IPS-18c (cell line): ENCODE measurements around the gene AUH.

Experiments used
- H3K4me3 ChIP-seq: 2 replicates; pipeline ENCODE4 v1.7.0; 2013; ENCODE audit warnings: low read depth, mild to moderate bottlenecking, low read length, moderate library complexity; ENCODE audit not compliant: insufficient read depth
- H3K9me3 ChIP-seq: one replicate; pipeline ENCODE4 v1.6.1; 2013; ENCODE audit warnings: mild to moderate bottlenecking, low read length, moderate library complexity; ENCODE audit not compliant: control insufficient read depth, insufficient read depth

The AUH gene

GRCh38 chr9:91316093-91316492 is 45.6 kb downstream of the AUH start:
- no peak overlapping the region for H3K4me3 ChIP-seq
- no peaks in the 10 kb centered on the region for H3K9me3 ChIP-seq

GRCh38 chr9:91315191-91315590 is 46.5 kb downstream of the AUH start:
- Histone ChIP-seq H3K9me3 (no peaks in the 10 kb centered on the region), H3K4me3 (no peak overlapping the region)

GRCh38 chr9:91312717-91313325 is 48.9 kb downstream of the AUH start:
- Histone ChIP-seq H3K9me3 (no peaks in the 10 kb centered on the region), H3K4me3 (no peak overlapping the region)

DNA sequence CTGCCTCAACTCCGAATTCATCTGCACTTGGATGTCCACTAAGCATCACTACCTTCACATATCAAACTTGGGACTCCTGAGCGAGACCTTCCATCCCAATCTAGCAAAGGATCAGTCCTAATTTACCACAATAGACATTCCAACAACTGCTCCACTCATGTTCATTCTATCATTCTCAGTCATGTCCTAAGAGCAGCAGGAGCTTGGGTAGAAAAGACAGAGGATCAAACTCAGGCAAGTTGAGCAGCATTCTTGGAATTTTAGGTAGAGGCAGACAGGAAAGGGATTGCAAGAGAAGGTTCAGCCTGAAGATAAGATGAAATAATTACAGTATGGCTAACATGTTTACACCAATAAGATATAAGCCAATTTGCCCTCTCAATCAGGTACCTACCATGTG is 51.7 kb downstream of the AUH start:
- H3K9me3 ChIP-seq, result no peaks in the 10 kb centered on the region
- no peak overlapping the region for H3K4me3 ChIP-seq

DNA sequence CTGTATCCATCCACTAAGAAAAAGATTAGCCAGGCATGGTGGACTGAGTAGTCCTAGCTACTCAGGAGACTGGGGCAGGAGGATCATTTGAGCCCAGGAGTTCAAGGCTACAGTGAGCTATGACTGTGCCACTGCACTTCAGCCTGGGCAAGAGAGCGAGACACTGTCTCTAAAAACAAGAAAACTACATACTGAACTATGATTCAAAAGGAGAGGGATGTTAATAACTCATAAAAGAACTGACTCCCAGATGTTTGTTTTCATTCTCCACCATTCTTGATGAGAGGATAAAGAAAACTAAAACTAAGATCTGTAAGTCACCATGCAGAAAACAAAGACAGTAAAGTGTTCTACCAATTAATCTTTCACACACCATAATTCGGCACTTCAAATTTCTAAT is 53.5 kb downstream of the AUH start:
- Histone ChIP-seq H3K9me3 (no peaks in the 10 kb centered on the region), H3K4me3 (no peak overlapping the region)

DNA sequence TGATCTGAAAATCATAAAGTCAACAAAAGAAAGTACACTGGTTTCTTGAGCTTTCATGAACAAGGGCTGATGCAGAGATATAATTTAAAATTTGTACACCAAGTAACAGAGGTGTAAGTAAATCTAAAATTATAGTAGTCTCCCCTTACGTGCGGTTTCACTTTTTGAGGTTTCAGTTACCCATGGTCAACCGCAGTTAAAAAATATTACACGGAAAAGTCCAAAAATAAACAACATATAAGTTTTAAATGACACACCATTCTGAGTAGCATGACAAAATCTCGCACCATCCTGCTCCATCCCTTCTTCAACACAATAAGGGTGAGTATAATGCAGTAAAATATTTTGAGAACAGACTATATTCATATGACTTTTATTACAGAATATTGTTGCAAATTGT is 54.4 kb downstream of the AUH start:
- H3K4me3 ChIP-seq, result no peak overlapping the region
- H3K9me3 ChIP-seq, result no peaks in the 10 kb centered on the region

DNA sequence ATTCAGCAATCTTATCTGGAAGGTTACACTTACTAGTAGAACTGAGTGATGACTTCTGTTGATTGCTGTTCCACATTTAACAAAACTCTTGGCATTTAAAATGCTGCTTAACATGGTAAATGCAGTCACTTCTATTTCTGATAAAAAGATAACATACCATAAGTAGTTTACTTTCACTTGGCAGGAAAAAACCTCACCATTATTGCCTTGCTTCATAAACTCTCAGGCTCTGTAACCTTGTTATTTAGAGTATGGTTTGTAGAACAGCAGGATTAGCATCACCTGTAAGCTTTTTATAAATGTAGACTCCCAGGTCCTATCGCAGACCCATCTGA is 55.5 kb downstream of the AUH start:
- H3K9me3 ChIP-seq, result no peaks in the 10 kb centered on the region
- H3K4me3 ChIP-seq, result no peak overlapping the region

GRCh38 chr9:91305596-91306295 is 56.0 kb downstream of the AUH start:
- Histone ChIP-seq H3K4me3 (no peak overlapping the region), H3K9me3 (no peaks in the 10 kb centered on the region)

- no peaks in the 10 kb centered on the region for H3K9me3 ChIP-seq
- no peak overlapping the region for H3K4me3 ChIP-seq
Observed at GRCh38 chr9:91303741-91304415, 57.8 kb downstream of the AUH start.

- Histone ChIP-seq H3K4me3 (no peak overlapping the region), H3K9me3 (no peaks in the 10 kb centered on the region)
Observed at GRCh38 chr9:91302831-91303230, 58.9 kb downstream of the AUH start.

DNA sequence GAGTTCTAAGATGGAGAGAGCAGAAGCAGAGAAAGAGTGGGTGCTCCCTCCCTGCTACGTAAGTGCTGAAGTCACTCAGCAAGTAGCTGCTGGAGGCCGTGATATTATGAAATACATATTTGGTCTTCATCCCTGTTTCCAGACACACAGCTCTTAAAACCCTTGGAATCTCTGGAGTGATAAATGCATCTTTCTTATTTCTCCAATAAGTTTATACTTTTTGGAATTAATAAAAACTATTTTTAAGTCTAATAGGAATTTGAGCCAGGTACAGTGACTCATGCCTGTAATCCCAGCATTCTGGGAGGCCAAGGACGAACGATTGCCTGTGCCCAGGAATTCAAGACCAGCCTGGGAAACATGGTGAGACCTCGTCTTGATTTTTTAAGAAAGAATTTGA is 60.6 kb downstream of the AUH start:
- Histone ChIP-seq H3K9me3 (no peaks in the 10 kb centered on the region), H3K4me3 (no peak overlapping the region)

DNA sequence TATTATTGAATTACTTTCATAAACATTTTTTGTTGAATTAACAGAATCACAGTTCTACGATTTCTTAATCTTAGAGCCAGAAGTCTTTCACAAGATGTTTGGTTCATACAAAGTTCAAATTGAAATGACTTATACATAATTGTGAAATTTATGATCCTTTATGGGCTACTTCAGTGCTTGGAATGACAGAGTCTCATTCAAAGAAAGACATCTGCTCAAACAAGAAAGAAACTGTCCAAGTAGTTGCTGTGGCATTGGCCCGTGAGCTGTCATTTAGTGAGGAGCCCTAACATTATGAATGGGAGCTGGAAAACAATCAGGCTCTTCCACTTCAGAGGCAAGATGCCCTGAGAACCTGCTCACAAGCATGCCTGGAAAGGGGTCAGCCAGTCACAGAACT is 63.4 kb downstream of the AUH start:
- no peak overlapping the region for H3K4me3 ChIP-seq
- H3K9me3 ChIP-seq, result no peaks in the 10 kb centered on the region

GRCh38 chr9:91297306-91297705 is 64.4 kb downstream of the AUH start:
- no peak overlapping the region for H3K4me3 ChIP-seq
- H3K9me3 ChIP-seq, result no peaks in the 10 kb centered on the region

DNA sequence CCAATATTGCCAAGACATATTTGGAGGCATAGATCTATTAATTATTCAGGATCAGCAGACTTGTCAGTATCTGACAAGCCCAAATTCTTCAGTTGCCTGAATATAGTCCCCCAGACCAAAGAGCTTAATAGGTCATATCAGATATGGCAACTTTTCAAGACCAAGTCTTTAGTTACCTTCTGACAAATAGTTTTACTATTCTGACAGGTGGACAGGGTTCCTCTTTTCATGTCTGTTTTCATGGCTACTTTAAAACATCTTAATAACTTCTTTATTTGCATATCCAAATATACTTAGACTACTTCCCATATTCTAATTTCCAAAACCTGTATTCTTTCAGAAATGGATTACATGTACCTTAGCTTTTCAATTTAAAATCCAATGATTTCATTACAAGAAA is 65.4 kb downstream of the AUH start:
- no peak overlapping the region for H3K4me3 ChIP-seq
- H3K9me3 ChIP-seq, result no peaks in the 10 kb centered on the region

- Histone ChIP-seq H3K9me3 (no peaks in the 10 kb centered on the region), H3K4me3 (no peak overlapping the region)
Observed at GRCh38 chr9:91295357-91295756, 66.4 kb downstream of the AUH start.

DNA sequence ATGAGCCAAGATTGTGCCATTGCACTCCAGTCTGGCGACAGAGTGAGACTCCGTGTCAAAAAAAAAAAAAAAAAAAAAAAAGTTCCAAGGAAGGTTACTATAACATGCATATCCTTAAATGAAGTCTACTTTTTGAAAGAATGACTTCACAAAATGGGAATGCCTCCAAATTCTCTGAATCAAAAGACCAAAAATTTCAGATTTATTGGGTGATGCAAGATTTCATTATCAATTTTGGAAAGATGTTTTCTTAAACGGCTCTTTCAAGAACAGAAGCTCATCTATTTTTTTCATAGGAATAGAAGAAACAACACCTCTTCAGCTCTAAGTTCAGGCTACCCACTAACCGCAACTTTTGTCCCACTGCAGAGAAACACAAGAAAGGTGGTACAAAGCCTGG is 69.9 kb downstream of the AUH start:
- Histone ChIP-seq H3K9me3 (no peaks in the 10 kb centered on the region), H3K4me3 (no peak overlapping the region)

DNA sequence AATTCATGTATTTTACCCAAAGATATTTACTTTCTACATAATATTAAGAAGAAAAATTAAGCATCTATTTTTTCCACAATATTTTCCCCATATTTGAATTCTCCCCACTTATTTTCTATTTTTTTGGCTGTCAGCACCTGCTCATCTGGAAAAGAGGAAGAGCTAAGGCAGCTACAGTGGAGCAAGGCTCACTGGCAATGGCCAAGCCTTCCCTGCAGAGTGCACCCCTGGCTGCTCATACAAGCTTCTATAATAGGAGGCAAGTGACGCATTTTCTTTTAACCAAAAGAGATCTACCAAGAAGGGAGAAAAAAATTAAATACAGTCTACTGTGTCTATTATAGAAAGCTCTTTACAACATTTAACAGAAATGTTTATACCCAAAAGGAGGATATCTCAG is 72.5 kb downstream of the AUH start:
- Histone ChIP-seq H3K4me3 (no peak overlapping the region), H3K9me3 (no peaks in the 10 kb centered on the region)

- Histone ChIP-seq H3K9me3 (no peaks in the 10 kb centered on the region), H3K4me3 (no peak overlapping the region)
Observed at GRCh38 chr9:91285729-91286353, 75.9 kb downstream of the AUH start.
